Activated B cell treated with CpG ODN at 0.5 μM for 24 hours (primary cell): ENCODE measurements around the gene LTBP2. TPM values are rescaled to one million over a fixed set of nuclear protein-coding genes. Genes with fewer than 3 reads are reported as not detected.

Source experiments
- ATAC-seq: fragments of 200-7000 bp; cut with Tn5 transposase; one replicate; pipeline ENCODE4 v1.10.0; 2021; ENCODE audit warnings: low read depth, mild to moderate bottlenecking, moderate library complexity
- CTCF ChIA-PET: fragments of 350-600 bp; sonication (Branson Sonifier 250); formaldehyde crosslinking; loops from one replicate; lab custom pipeline; 2021; ENCODE audit warnings: antibody characterized with exemption; lab: Charles Lee
- POLR2A ChIA-PET: fragments of 350-600 bp; sonication (Branson Sonifier 250); formaldehyde crosslinking; loops from one replicate; lab custom pipeline; 2021; ENCODE audit warnings: antibody characterized with exemption; lab: Charles Lee
- DNase-seq: peaks from one replicate; pipeline ENCODE4 v3.0.0; 2022
- H3K27ac Mint-ChIP-seq: one replicate; pipeline ENCODE4 v1.8.0; 2020; ENCODE audit warnings: mixed read lengths
- H3K27me3 Mint-ChIP-seq: one replicate; pipeline ENCODE4 v1.8.0; 2021; ENCODE audit warnings: mixed read lengths
- H3K36me3 Mint-ChIP-seq: one replicate; pipeline ENCODE4 v1.8.0; 2021; ENCODE audit warnings: low read depth, mixed read lengths
- H3K4me1 Mint-ChIP-seq: one replicate; pipeline ENCODE4 v1.8.0; 2021; ENCODE audit warnings: mixed read lengths
- H3K4me3 Mint-ChIP-seq: one replicate; pipeline ENCODE4 v1.8.0; 2020; ENCODE audit warnings: mild to moderate bottlenecking, mixed read lengths
- H3K9me3 Mint-ChIP-seq: one replicate; pipeline ENCODE4 v1.8.0; 2020; ENCODE audit warnings: mixed read lengths
- CTCF ChIP-seq: fragments of 200-600 bp; IDR thresholded peaks from one replicate; pipeline ENCODE4 v1.8.0; 2022; ENCODE audit warnings: antibody characterized with exemption, mild to moderate bottlenecking
- intact Hi-C: fragments of 100-400 bp; cut with micrococcal nuclease; formaldehyde crosslinking; loops from one replicate; pipeline ENCODE4 v1.15.1; 2024
- total RNA-seq: library from RNA; stranded (reverse); gene quantifications from 2 replicates; pipeline ENCODE4 v1.2.3, GENCODE V29; 2022

LTBP2 gene
- total RNA-seq, 1 donor from 2014 or later = 0.11 TPM

DNA sequence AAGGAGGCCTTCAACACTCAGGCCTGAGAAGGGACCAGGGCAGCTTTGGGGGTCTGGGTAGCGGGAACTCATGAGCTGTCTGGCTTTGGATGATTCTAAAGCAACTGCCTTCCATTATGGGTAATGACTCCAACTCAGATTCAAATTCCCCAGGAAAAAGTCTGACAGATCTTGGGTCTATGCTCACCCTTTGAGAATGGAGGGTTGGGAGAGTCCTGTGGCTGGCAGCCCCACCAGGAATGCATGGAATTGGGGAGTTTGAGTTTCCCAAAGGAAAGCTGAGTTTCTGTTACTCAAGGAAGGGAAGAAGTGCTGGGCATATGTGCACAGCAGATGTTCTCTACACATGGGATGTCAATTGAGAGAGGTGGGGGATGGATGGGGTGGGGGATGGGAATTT, 22.4 kb upstream of the LTBP2 start:
- no peaks in the 10 kb centered on the region for H3K36me3 Mint-ChIP-seq
- DNase-seq (no peak), ATAC-seq (no peak)
- intact Hi-C loops = no loop called here
- TF ChIP-seq CTCF = no peak
- peaks cover 11% of the 10 kb centered on the region for H3K27me3 Mint-ChIP-seq
- no peaks in the 10 kb centered on the region for H3K9me3 Mint-ChIP-seq
- H3K4me3 Mint-ChIP-seq = no peak overlapping the region
- H3K27ac Mint-ChIP-seq = no peak overlapping the region
- ChIA-PET CTCF (no interaction called here), POLR2A (no interaction called here)
- H3K4me1 Mint-ChIP-seq = no peaks in the 10 kb centered on the region

- no peak for ATAC-seq
- no peak overlapping the region for H3K27ac Mint-ChIP-seq
- no peaks in the 10 kb centered on the region for H3K36me3 Mint-ChIP-seq
- no peak for DNase-seq
- H3K4me3 Mint-ChIP-seq = no peak overlapping the region
- ChIA-PET CTCF (no interaction called here), POLR2A (no interaction called here)
- intact Hi-C loops = no loop called here
- H3K4me1 Mint-ChIP-seq = peaks cover 3% of the 10 kb centered on the region
- no peaks in the 10 kb centered on the region for H3K9me3 Mint-ChIP-seq
- H3K27me3 Mint-ChIP-seq = peaks cover 8% of the 10 kb centered on the region
- TF ChIP-seq CTCF = no peak
Observed at GRCh38 chr14:74630881-74631690, 19.0 kb upstream of the LTBP2 start.

- Mint-ChIP-seq H3K4me3 (no peak overlapping the region), H3K4me1 (peaks cover 3% of the 10 kb centered on the region), H3K27me3 (peaks cover 5% of the 10 kb centered on the region), H3K9me3 (no peaks in the 10 kb centered on the region), H3K27ac (no peak overlapping the region), H3K36me3 (no peaks in the 10 kb centered on the region)
- POLR2A ChIA-PET = no interaction called here
- no peak for TF ChIP-seq CTCF
- CTCF ChIA-PET = interaction anchor here (1.1 kb wide), 1 partner anchor 16 kb away, joined by 3 read pairs; no protein-coding TSS in a partner anchor
- ATAC-seq (no peak), DNase-seq (no peak)
- intact Hi-C loops = no loop called here
Observed at GRCh38 chr14:74628418-74628817, 16.4 kb upstream of the LTBP2 start.

DNA sequence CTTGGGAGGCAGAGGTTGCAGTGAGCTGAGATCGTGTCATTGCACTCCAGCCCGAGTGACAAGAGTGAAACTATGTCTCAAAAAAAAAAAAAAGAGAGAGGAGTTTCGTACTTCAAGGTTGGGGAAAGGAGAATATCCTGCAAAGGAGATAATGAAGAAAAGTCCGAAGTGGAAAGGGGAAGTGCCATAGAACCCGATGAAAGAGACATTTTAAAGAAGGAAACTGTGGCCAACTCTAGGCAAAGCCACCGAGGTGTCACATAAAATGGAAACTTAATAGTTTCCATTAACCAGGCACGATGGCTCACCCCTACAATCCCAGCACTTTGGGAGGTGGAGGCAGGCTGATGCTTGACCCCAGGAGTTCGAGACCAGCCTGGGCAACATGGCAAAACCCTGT, 15.0 kb upstream of the LTBP2 start:
- ATAC-seq (no peak), DNase-seq (no peak)
- Mint-ChIP-seq H3K4me1 (peaks cover 3% of the 10 kb centered on the region), H3K27ac (no peak overlapping the region), H3K4me3 (peak overlapping the region; percentile 28), H3K36me3 (no peaks in the 10 kb centered on the region), H3K27me3 (peaks cover 3% of the 10 kb centered on the region), H3K9me3 (no peaks in the 10 kb centered on the region)
- no peak for TF ChIP-seq CTCF
- ChIA-PET POLR2A (interaction anchor here (0.7 kb wide), 1 partner anchor 28 kb away, joined by 3 read pairs; no protein-coding TSS in a partner anchor), CTCF (interaction anchor here (1.2 kb wide), 1 partner anchor 14 kb away, joined by 3 read pairs; no protein-coding TSS in a partner anchor)
- intact Hi-C loops = no loop called here

- H3K4me1 Mint-ChIP-seq = peaks cover 29% of the 10 kb centered on the region
- no peak overlapping the region for H3K27ac Mint-ChIP-seq
- H3K27me3 Mint-ChIP-seq = peaks cover 2% of the 10 kb centered on the region
- no peak for TF ChIP-seq CTCF
- H3K9me3 Mint-ChIP-seq = no peaks in the 10 kb centered on the region
- POLR2A ChIA-PET = no interaction called here
- CTCF ChIA-PET = no interaction called here
- no peak for DNase-seq
- no peak for ATAC-seq
- intact Hi-C loops = no loop called here
- no peak overlapping the region for H3K4me3 Mint-ChIP-seq
- H3K36me3 Mint-ChIP-seq = no peaks in the 10 kb centered on the region
Observed at GRCh38 chr14:74622257-74622656, 10.2 kb upstream of the LTBP2 start.
